DND-41 (cell line): ENCODE data around the gene TSPAN14.

Experiments
- CTCF ChIP-seq: IDR thresholded peaks from 2 replicates; pipeline ENCODE4 v1.5.1; 2012; ENCODE audit warnings: borderline replicate concordance, low read length, moderate library complexity, mild to moderate bottlenecking; ENCODE audit not compliant: poor library complexity, severe bottlenecking; ENCODE audit errors: extremely low read depth
- EZH2 ChIP-seq: IDR thresholded peaks from 3 replicates; pipeline ENCODE4 v1.6.1; 2012; ENCODE audit warnings: borderline replicate concordance, low read depth, mild to moderate bottlenecking, moderate library complexity, low read length, inconsistent platforms; ENCODE audit not compliant: severe bottlenecking

- TF ChIP-seq CTCF (no peak), EZH2 (no peak)
These were observed 83.1 kb downstream of the TSPAN14 start for GRCh38 chr10:80537086-80537735.
